LNCAP (cell line): Measurements from ENCODE around the gene BRD1.

Source experiments
- TF ChIP-seq, protein P1 (sequence below): fragments of 450-650 bp; IDR thresholded peaks from 2 replicates; pipeline ENCODE4 v1.5.1; 2017; ENCODE audit warnings: mild to moderate bottlenecking

Gene BRD1

DNA sequence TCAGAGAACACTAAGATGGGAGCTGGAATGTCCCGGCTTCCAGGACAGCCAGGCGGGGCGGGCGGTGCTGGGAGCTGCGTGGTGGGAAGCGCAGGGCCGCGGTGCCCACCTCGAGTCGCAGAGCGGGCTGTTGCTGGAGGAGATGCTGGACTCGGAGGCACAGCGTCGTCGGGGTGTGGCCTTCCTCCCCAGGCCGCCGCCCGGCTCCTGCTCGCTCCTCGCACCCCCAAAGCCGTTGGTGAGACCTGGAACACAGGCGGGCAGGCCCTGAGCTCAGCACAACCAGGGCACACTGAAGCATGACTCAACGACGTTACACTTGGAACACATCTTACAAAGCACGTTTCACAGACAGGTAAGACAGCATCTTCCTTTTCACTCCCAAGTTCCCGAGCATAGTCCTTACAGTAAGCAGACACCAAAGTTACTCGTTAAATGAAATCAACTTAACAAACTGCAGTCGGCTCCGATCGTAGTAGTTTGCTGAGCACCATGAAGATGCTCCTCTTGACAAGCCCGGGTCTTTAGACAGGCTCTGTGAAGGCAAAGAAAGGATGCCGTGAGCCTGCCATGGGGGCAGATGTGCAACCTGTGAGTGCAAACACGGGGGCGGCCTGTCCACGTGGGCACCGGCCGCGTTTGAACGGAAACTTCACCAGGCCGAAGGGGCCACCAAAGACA lies 50.0 kb downstream of the BRD1 start:
- TF ChIP-seq, protein P1, sequence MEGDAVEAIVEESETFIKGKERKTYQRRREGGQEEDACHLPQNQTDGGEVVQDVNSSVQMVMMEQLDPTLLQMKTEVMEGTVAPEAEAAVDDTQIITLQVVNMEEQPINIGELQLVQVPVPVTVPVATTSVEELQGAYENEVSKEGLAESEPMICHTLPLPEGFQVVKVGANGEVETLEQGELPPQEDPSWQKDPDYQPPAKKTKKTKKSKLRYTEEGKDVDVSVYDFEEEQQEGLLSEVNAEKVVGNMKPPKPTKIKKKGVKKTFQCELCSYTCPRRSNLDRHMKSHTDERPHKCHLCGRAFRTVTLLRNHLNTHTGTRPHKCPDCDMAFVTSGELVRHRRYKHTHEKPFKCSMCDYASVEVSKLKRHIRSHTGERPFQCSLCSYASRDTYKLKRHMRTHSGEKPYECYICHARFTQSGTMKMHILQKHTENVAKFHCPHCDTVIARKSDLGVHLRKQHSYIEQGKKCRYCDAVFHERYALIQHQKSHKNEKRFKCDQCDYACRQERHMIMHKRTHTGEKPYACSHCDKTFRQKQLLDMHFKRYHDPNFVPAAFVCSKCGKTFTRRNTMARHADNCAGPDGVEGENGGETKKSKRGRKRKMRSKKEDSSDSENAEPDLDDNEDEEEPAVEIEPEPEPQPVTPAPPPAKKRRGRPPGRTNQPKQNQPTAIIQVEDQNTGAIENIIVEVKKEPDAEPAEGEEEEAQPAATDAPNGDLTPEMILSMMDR = no peak

DNA sequence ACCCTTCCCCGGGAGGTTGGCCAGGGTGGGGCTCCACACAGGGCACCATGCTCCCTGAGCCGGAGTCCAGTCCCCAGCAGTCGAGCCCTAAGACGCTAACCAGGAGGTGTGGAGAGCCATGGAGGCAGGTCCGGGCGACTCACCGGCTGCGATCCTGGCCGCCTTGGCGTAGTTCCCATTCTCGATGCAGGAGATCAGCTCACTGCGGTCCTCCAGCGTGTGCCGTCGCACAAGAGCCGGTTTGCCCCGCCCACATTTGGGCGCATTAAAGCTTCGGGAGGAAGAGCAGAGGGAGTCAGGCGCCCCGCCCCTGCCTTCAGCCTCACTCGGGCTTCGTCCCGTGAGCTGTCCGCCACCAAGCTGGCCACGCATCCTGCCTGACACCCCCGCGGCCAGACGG lies 50.8 kb downstream of the BRD1 start:
- TF ChIP-seq, protein P1 = no peak

DNA sequence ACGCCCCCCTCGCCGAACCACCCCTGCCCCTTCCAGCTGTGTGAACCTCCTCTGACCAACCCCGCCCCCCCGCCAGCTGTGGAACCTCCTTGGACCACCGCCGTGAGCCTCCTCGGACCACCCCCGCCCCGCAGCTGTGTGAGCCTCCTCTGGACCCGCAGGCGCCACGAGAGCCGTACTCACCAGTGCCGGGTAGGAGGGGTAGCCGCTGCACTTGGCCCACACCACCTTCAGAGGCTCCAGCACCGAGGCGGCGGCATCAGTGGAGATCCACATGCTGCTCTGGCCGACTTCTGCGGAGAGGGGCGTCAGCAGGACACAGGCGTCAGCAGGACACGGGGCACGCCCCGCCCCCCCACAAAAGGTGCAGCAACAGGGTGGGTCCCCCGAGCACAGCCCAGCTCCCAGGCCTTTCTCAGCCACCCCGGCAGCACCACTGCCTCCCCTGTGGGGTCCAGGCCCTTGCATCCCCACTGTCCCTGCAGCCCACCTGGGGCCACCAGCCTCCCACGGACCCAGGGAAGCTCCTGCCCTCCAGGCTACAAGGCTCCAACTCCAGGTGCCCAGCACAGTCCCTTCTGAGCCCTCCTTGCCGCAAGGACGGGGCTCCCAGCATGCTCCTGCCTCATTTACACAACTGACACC lies 51.7 kb downstream of the BRD1 start:
- TF ChIP-seq, protein P1 = no peak

DNA sequence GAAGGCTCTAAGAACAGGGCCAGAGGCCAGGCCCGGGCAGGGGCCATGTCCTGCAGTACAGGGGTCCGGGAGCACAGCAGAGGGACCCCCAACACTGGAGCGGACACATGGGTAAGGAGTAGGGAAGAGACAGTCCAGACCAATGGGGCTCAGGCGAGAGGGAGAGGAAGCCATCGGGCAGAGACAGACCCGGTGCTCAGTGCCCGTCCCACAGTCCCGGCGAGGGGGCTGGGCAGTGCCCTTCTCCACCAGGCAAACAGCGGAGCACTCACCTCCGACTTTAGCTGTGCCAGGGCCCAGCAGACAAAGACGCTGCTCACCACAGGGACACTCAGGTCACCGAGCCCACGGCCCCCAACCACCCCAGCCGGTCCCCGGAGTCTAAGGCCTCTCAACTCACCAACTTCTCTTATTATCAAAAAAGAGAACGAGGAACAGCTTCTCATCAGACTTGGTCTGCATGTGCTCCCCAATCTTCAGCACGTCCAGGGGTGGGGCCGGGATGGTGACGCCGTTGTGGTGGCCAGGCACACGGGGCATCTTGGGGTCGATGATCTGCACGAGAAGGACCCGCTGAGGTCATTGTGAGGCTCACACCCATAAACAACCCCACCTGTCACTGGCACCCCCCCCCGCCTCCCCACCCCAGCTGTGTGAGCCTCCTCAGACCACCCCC lies 52.3 kb downstream of the BRD1 start:
- TF ChIP-seq, protein P1 = no peak

DNA sequence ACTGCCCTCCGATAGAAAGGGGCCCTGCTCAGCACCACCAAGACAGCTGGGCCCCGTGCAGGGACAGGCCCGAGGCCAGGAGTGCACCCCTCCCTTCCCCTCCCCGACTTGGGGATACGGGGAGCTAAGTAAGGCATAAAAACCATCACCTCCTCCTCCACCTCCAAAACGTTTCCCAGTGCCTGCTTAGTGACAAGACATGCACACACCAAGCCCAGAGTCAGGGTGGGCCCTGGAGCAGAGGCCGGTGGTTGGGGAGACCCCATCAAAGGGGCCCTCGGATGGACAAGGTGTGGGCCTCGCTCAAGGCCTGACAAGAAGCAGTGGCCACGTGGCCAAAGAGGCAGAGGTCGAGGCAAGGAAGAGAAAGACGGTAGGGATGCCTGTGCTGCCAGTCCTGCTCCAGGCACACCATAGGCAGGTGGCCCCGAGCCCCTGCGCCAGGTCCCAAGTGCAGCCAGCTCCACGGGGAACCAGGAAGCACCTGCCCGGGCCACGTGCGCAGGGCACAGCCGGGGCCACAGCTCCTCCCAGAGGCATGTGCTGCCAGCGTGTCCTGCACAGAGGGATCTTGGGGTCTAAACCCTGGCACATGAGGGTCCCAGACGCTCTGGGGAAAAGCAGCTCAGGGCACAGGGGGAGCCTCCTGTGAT lies 53.0 kb downstream of the BRD1 start:
- TF ChIP-seq, protein P1 = no peak

DNA sequence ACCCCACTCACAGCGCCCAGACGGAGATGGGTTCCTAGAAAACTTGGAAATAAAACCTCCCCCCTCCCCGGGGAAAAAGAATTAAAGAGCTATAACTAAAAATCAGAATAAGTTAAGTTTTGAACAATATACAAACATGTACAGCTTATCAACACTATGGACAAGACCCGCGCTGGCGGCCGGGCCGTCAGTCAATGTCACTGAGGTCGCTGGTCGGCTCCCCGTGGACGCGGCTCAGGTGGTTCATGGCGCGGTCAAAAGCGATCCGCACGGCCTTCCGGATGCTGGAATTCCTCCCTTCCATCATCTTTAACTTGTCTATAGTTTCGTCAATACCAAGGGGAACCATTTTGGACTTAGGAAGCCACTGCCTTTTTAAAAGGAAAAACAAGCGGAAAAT lies 53.6 kb downstream of the BRD1 start:
- TF ChIP-seq, protein P1 = no peak

DNA sequence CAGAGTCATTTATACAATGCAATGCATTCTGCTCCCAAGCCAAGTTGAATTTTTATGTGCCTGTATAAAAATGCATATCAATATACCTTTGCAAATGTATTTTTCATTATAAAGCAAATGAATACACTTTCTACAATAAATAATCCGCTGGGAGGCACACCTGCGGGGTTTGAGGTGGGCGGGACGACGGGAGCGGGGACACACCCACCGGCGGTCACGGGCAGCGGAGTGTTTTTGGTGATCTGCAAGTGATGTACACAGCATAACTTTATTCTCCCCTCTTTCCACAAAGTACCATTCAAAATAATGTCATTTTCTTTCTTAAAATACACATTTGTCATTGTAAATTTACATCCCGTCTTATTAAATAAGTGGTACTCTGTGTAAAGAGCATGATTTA lies 54.1 kb downstream of the BRD1 start:
- TF ChIP-seq, protein P1 = no peak
